NCI-H1436 (cell line): ENCODE measurements around the gene LHX6.

Experiments used
- DNase-seq: peaks from one replicate; lab custom pipeline; 2025; lab: John Stamatoyannopoulos, UW

The LHX6 gene

GRCh38 chr9:122228568-122229484 lies at the start of gene LHX6:
LHX6 (minus strand) TSS chr9:122228957; CDS start chr9:122228740, 217 bp downstream.
- no peak for DNase-seq

GRCh38 chr9:122277285-122277897 lies 48.6 kb upstream of the LHX6 start:
- no peak for DNase-seq

GRCh38 chr9:122276096-122276495 lies 47.3 kb upstream of the LHX6 start:
- DNase-seq = no peak

- DNase-seq = no peak
These were observed 45.3 kb upstream of the LHX6 start for GRCh38 chr9:122274055-122274454.

- no peak for DNase-seq
These were observed 39.5 kb upstream of the LHX6 start for GRCh38 chr9:122268041-122268814.

- no peak for DNase-seq
These were observed 36.6 kb upstream of the LHX6 start for GRCh38 chr9:122265149-122265915.

- DNase-seq = peak; percentile 79
These were observed 35.8 kb upstream of the LHX6 start, which contains the start of the genes MRRF and RBM18 for GRCh38 chr9:122264360-122265148. MRRF (plus strand) TSS chr9:122264882; CDS start chr9:122270892, 6,010 bp downstream. RBM18 (minus strand) TSS chr9:122264840; CDS start chr9:122261492, 3,348 bp downstream.

GRCh38 chr9:122263699-122264349 lies 35.1 kb upstream of the LHX6 start:
- DNase-seq = no peak

- DNase-seq = no peak
These were observed 33.3 kb upstream of the LHX6 start for GRCh38 chr9:122262073-122262472.

GRCh38 chr9:122261469-122261881 lies 32.7 kb upstream of the LHX6 start:
- DNase-seq = no peak

- DNase-seq = no peak
These were observed 30.2 kb upstream of the LHX6 start for GRCh38 chr9:122258886-122259415.

- DNase-seq = no peak
These were observed 27.4 kb upstream of the LHX6 start for GRCh38 chr9:122256206-122256605.

GRCh38 chr9:122254761-122255160 lies 26.0 kb upstream of the LHX6 start:
- DNase-seq = no peak

- no peak for DNase-seq
These were observed 24.0 kb upstream of the LHX6 start for GRCh38 chr9:122252796-122253195.

- DNase-seq = no peak
These were observed 22.6 kb upstream of the LHX6 start for GRCh38 chr9:122251351-122251750.

- DNase-seq = no peak
These were observed 19.7 kb upstream of the LHX6 start for GRCh38 chr9:122248448-122248865.

- no peak for DNase-seq
These were observed 17.9 kb upstream of the LHX6 start for GRCh38 chr9:122246666-122247065.

GRCh38 chr9:122244349-122244748 lies 15.6 kb upstream of the LHX6 start:
- DNase-seq = no peak

GRCh38 chr9:122239722-122240121 lies 11.0 kb upstream of the LHX6 start:
- no peak for DNase-seq

- no peak for DNase-seq
These were observed 7.9 kb upstream of the LHX6 start for GRCh38 chr9:122236681-122237080.
